Limb (tissue), 2 donors: ENCODE measurements around the gene QPRT.
"Not testable (repeated sequence)": the region's sequence is repeated elsewhere in the genome, so short reads cannot be mapped to it uniquely, and the experiment has no call there.

Experiments
- DNase-seq, 2 donors: peaks; one replicate each; pipeline ENCODE4 v3.0.0-alpha.2; 2016; ENCODE audit errors: extremely low spot score in 2 of 2

Gene QPRT

GRCh38 chr16:29662729-29663015 lies 16.3 kb upstream of the QPRT start:
- no peak for DNase-seq

- DNase-seq = no peak
Observed at GRCh38 chr16:29663016-29663806, 15.8 kb upstream of the QPRT start, which contains the start of gene SPN. SPN (plus strand) TSS chr16:29663247; CDS start chr16:29663729, 482 bp downstream.

- DNase-seq = no peak
Observed at GRCh38 chr16:29663807-29664090, 15.2 kb upstream of the QPRT start.

GRCh38 chr16:29664091-29664921 lies 14.7 kb upstream of the QPRT start:
- no peak for DNase-seq

- no peak for DNase-seq
Observed at GRCh38 chr16:29665294-29666077, 13.5 kb upstream of the QPRT start.

DNA sequence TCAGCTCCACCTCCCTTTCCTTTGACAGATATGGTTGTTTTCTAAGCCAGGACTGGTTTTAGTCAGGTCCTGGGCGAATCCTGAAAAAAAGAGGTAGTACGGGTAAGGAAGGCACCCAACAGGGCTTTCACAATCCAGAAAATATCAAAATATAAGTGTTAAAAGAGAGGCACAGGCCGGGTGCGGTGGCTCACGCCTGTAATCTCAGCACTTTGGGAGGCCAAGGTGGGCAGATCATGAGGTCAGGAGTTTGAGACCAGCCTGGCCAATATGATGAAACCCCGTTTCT lies 11.7 kb upstream of the QPRT start:
- DNase-seq = not testable (repeated sequence)

DNA sequence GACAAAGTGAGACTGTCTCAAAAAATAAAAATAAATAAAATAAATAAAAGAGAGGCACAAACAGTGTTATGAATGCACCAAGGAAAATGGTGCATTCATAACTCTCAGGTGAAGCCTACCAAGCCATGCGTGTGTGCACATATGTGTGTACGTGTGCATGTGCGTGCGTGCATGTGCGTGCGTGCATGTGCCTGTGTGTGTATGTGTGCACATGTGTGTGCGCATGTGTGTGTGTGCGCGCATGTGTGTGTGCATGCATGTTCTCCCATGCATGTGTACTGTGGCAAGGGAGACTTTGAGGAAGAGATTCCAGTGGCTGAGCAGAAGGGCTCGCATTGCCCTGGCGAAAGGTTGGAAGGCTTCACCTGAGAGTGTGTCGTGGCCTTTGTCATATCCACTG lies 11.2 kb upstream of the QPRT start:
- no peak for DNase-seq

DNA sequence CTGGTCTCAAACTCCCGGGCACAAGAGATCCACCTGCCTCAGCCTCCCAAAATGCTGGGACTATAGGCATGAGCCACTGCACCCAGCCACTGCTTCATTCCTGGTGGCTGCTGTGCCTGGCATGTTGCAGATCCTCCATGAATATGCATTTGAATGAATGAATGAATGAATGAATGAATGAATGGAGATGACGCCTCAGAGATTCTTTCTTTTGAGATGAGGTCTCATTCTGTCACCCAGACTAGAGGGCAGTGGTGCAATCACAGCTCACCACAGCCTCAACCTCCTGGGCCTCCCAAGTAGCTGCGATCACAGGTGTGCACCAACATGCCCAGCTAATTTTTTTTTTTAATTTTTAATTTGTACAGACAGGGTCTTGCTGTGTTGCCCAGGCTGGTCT lies 10.7 kb upstream of the QPRT start:
- DNase-seq = no peak

GRCh38 chr16:29673501-29673900 lies 5.5 kb upstream of the QPRT start:
- DNase-seq = no peak

DNA sequence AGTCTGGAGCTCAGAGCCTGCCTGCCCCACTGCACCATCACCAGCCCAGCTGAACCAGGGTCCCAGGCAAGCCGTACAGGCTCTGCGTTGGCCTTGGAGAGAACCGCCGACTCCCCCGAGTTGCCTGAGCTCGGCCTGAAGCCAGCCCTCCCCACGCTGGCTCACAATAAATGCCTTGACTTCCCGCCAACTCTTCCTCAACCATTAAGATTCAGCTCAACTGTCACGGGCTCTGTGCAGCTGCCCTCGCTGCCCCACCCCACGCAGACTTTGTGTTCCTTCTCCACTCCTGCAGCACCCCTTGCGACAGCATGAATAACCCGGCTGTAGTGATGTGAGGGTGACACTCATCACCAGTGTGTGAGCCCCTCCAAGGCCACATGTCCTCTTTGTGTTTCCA lies 4.8 kb upstream of the QPRT start:
- DNase-seq = peak; percentile 71

GRCh38 chr16:29675811-29676643 lies 3.0 kb upstream of the QPRT start:
- peak in 1 of 2 donors; percentile 42 for DNase-seq

GRCh38 chr16:29676989-29677785 lies 1.8 kb upstream of the QPRT start:
- DNase-seq = no peak

DNA sequence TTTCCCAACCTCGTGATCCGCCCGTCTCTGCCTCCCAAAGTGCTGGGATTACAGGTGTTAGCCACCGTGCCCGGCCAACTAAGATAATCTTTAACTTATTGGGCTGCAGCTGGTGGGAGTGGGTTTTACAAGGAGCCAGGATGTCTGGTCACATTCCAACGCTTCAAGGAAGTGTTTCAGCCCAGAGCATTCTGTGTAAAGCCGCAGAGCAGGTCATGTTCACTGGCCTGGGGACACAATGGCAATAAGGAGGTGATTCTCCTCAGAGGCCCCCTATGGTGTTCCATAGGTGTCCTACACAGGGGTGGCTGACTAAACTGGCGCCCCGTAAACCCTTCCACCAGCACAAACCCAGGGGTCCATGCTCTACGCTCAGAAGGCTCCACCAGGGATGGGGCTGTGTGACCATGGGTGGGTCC lies 1.2 kb downstream of the QPRT start:
- no peak for DNase-seq

DNA sequence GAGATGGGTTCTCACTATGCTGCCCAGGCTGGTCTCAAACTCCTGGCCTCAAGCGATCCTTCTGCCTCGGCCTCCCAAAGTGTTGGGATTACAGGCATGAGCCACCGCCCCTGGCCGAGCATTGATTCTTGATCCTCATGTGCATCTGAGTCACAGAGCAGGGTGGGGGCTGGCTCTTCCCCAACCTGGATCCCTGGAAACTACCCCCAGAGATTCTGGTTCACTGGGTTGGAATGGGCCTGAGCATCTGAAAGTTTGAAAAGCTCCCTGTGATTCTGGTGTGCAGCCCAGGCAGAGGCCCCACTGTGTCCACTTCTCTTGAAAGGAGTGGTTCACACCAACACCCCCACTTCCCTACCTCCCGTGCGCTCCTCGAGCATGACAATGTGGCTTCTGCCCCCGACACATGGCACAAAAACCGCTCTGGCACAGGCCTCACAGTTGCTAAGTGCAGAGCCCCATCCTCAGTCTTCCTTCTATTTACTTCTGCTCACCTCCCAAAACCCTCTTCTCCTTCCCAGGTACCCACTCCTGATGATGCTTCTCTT lies 4.6 kb downstream of the QPRT start:
- no peak for DNase-seq

GRCh38 chr16:29684679-29685078 lies 5.7 kb downstream of the QPRT start:
- DNase-seq = no peak

DNA sequence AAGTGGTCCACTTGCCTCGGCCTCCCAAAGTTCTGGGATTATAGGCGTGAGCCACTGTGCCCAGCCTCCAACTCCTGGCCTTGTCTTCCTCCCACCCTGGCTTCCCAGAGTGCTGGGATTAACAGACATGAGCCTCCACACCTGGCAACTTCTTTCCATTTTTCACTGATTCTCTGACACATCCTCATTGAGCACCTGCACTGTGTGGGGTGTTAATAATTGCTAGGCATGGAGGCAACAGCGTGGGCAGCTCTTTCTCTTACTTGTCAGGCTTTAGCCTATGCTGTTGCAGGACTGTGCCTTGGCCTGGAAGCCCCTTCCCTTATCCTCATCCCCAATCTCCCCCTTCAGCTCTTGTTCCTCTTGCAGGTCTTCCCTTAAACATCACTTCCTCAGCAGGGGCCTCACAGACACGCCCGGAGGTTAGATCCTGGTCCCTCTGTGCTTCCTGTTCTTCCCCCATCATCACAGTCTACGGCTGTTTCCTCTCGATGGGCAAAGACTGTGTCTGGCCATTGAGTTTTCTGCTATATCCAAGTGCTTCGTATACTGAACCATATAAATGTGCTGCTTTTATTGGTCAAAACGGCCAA lies 7.9 kb downstream of the QPRT start:
- no peak for DNase-seq

GRCh38 chr16:29687755-29688154 lies 8.8 kb downstream of the QPRT start:
- no peak for DNase-seq

DNA sequence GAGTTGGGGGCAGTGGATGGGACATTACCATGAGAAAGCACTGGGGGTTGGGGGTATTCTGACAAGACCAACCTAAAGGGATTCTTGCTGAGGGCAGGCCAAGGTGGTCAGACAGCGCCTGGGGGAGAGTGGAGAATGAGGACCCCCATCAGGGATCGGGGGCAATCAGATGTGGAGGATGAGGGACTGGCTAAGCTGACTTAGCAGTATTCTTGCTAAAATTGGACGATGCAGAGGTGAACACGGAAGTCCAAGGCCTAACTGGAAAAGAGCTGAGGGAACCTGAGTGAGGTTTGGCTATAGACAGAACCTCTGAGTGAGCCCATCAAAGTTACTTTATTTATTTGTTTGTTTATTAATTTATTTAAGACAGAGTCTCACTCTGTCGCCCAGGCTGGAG lies 9.2 kb downstream of the QPRT start:
- no peak for DNase-seq

DNA sequence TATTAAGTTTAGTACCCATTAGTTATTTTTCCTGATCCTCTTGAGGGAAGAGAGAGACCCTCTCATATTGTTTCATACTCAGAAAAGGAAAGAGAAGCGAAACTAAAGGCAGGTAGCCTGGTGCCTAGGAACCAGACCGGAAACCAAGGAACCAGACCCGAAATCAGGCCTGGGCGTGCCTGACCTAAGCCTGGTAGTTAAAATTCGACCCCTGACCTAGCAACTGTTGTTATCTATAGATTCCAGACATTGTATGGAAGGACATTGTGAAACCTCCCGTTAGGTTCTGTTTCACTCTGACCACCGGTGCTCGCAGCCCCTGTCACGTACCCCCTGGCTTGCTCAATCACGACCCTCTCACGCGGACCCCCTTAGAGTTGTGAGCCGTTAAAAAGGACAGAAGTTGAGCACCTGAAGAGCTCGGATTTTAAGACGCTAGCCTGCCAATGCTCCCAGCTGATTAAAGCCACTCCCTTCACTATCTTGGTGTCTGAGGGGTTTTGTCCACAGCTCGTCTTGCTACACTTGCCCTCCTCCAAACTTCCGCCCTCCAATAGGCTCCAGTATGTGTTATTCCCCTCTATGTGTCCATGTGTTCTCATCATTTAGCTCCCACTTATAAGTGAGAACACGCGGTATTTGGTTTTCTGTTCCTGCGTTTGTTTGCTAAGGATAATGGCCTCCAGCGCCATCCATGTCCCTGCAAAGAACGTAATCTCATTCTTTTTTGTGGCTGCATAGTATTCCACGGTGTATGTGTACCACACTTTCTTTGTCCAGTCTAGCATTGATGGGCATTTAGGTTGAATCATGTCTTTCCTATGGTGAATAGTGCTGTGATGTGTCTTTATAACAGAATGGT lies 10.7 kb downstream of the QPRT start:
- DNase-seq = not testable (repeated sequence)
